Skeletal muscle tissue (tissue), 4 donors: Measurements from ENCODE around the gene LHPP. TPM values are rescaled to one million over a fixed set of nuclear protein-coding genes. Genes with fewer than 3 reads are reported as not detected.
"Not testable (repeated sequence)": the region's sequence is repeated elsewhere in the genome, so short reads cannot be mapped to it uniquely, and the experiment has no call there.

Experiments
- H3K27ac ChIP-seq: one replicate; pipeline ENCODE4 v1.7.0; 2013; ENCODE audit warnings: mild to moderate bottlenecking, low read depth, low read length, inconsistent platforms
- H3K27me3 ChIP-seq, 3 donors: one replicate each; pipeline ENCODE4 v1.7.0; 2013; ENCODE audit warnings: low read length in 3 of 3; ENCODE audit not compliant: control insufficient read depth in 3 of 3, insufficient read depth in 3 of 3
- H3K36me3 ChIP-seq, 3 donors: one replicate each; pipeline ENCODE4 v1.7.0; 2013; ENCODE audit warnings: low read length in 3 of 3; ENCODE audit not compliant: control insufficient read depth in 3 of 3, insufficient read depth in 3 of 3
- H3K4me1 ChIP-seq, 3 donors: one replicate each; pipeline ENCODE4 v1.7.0; 2013; ENCODE audit warnings: low read length in 3 of 3, mild to moderate bottlenecking in 3 of 3; ENCODE audit not compliant: control insufficient read depth in 3 of 3, insufficient read depth in 3 of 3
- H3K4me3 ChIP-seq, 3 donors: one replicate each; pipeline ENCODE4 v1.7.0; 2013; ENCODE audit warnings: low read length in 3 of 3
- H3K9ac ChIP-seq, 3 donors: one replicate each; pipeline ENCODE4 v1.7.0; 2013; ENCODE audit warnings: low read length in 3 of 3, mild to moderate bottlenecking in 3 of 3, moderate library complexity in 2 of 3, low read depth in 1 of 3
- H3K9me3 ChIP-seq, 3 donors: one replicate each; pipeline ENCODE4 v1.7.0; 2013; ENCODE audit warnings: low read length in 3 of 3; ENCODE audit not compliant: control insufficient read depth in 3 of 3
- total RNA-seq: library from RNA; depleted of rRNA; stranded (reverse); fragments of >200 nt; gene quantifications from one replicate; pipeline ENCODE4 v1.2.3, GENCODE V29; 2014
- donor health status: Osteomylitis.

Gene LHPP
- total RNA-seq, 1 donor from 2014 or later = 4.2 TPM

GRCh38 chr10:124609698-124610097 lies 148.1 kb downstream of the LHPP start:
- Histone ChIP-seq H3K36me3 (no peaks in the 10 kb centered on the region), H3K27ac (no peak overlapping the region), H3K9me3 (no peaks in the 10 kb centered on the region), H3K9ac (no peak overlapping the region), H3K4me3 (no peak overlapping the region), H3K4me1 (peaks cover 7 to 26% (median 8%) of the 10 kb centered on the region in 3 donors), H3K27me3 (no peaks in the 10 kb centered on the region)

GRCh38 chr10:124610186-124610585 lies 148.6 kb downstream of the LHPP start:
- not testable (repeated sequence) for H3K9me3 ChIP-seq, H3K4me3 ChIP-seq, H3K27ac ChIP-seq, H3K27me3 ChIP-seq, H3K36me3 ChIP-seq, H3K9ac ChIP-seq
- peaks cover 7 to 26% (median 8%) of the 10 kb centered on the region in 3 donors for H3K4me1 ChIP-seq

- peaks cover 7 to 26% (median 8%) of the 10 kb centered on the region in 3 donors for H3K4me1 ChIP-seq
- H3K9me3 ChIP-seq, H3K36me3 ChIP-seq, H3K27me3 ChIP-seq, H3K4me3 ChIP-seq, H3K9ac ChIP-seq, H3K27ac ChIP-seq: not testable (repeated sequence)
These were observed 149.2 kb downstream of the LHPP start for GRCh38 chr10:124610851-124611250.

- H3K4me1 ChIP-seq = peaks cover 7 to 26% (median 8%) of the 10 kb centered on the region in 3 donors
- H3K9me3 ChIP-seq = no peaks in the 10 kb centered on the region
- no peaks in the 10 kb centered on the region for H3K27me3 ChIP-seq
- H3K9ac ChIP-seq = no peak overlapping the region
- no peak overlapping the region for H3K27ac ChIP-seq
- H3K36me3 ChIP-seq = no peaks in the 10 kb centered on the region
- H3K4me3 ChIP-seq = no peak overlapping the region
These were observed 150.1 kb downstream of the LHPP start for GRCh38 chr10:124611738-124612137.

GRCh38 chr10:124612611-124613498 lies 151.2 kb downstream of the LHPP start:
- no peak overlapping the region for H3K27ac ChIP-seq
- peaks cover 0 to 6% (median 5%) of the 10 kb centered on the region in 3 donors for H3K36me3 ChIP-seq
- H3K27me3 ChIP-seq = no peaks in the 10 kb centered on the region
- no peaks in the 10 kb centered on the region for H3K9me3 ChIP-seq
- H3K4me3 ChIP-seq = no peak overlapping the region
- H3K4me1 ChIP-seq = peaks cover 7 to 26% (median 8%) of the 10 kb centered on the region in 3 donors
- H3K9ac ChIP-seq = peak overlapping the region in 1 of 3 donors; percentile 33

GRCh38 chr10:124614003-124614659 lies 152.5 kb downstream of the LHPP start:
- H3K27ac ChIP-seq = no peak overlapping the region

GRCh38 chr10:124615259-124615658 lies 153.6 kb downstream of the LHPP start:
- no peaks in the 10 kb centered on the region for H3K9me3 ChIP-seq
- H3K27ac ChIP-seq = no peak overlapping the region
- H3K4me3 ChIP-seq = no peak overlapping the region
- H3K9ac ChIP-seq = no peak overlapping the region
- peaks cover 0 to 6% (median 5%) of the 10 kb centered on the region in 3 donors for H3K36me3 ChIP-seq
- peaks cover 9 to 42% (median 13%) of the 10 kb centered on the region in 3 donors for H3K4me1 ChIP-seq
- H3K27me3 ChIP-seq = no peaks in the 10 kb centered on the region

More at GRCh38 chr10:124614003-124614659, 152.5 kb downstream of the LHPP start:
- peak overlapping the region in 1 of 3 donors; percentile 25 for H3K9ac ChIP-seq
- H3K27me3 ChIP-seq = no peaks in the 10 kb centered on the region
- H3K4me1 ChIP-seq = peaks cover 7 to 38% (median 8%) of the 10 kb centered on the region in 3 donors
- no peak overlapping the region for H3K4me3 ChIP-seq
- H3K36me3 ChIP-seq = peaks cover 0 to 6% (median 5%) of the 10 kb centered on the region in 3 donors
- no peaks in the 10 kb centered on the region for H3K9me3 ChIP-seq

GRCh38 chr10:124616040-124616835 lies 154.6 kb downstream of the LHPP start:
- Histone ChIP-seq H3K36me3 (peaks cover 0 to 6% (median 5%) of the 10 kb centered on the region in 3 donors), H3K9me3 (no peaks in the 10 kb centered on the region), H3K4me3 (no peak overlapping the region), H3K4me1 (peaks cover 14 to 48% (median 20%) of the 10 kb centered on the region in 3 donors), H3K27me3 (no peaks in the 10 kb centered on the region), H3K9ac (no peak overlapping the region), H3K27ac (no peak overlapping the region)

- peaks cover 19 to 49% (median 24%) of the 10 kb centered on the region in 3 donors for H3K4me1 ChIP-seq
- no peak overlapping the region for H3K27ac ChIP-seq
- H3K9me3 ChIP-seq = no peaks in the 10 kb centered on the region
- H3K4me3 ChIP-seq = no peak overlapping the region
- no peak overlapping the region for H3K9ac ChIP-seq
- H3K36me3 ChIP-seq = peaks cover 0 to 6% (median 5%) of the 10 kb centered on the region in 3 donors
- no peaks in the 10 kb centered on the region for H3K27me3 ChIP-seq
These were observed 155.2 kb downstream of the LHPP start for GRCh38 chr10:124616836-124617130.
